ENCODE measurements around the gene AK1. TPM values are rescaled to one million over a fixed set of nuclear protein-coding genes. Genes with fewer than 3 reads are reported as not detected.

Gene AK1
- total and polyA plus RNA-seq, 2 of the 13 experiments (the other 11 are each of a cell fraction or from before 2014, with no cell fraction given), result 19.1 to 32.8 TPM

GRCh38 chr9:127828262-127829031, 49.0 kb downstream of the AK1 start (continued):
- TF ChIP-seq ZNF703 (CRISPR knock-in tag; IDR thresholded peaks at IDR 0.05; ENCODE audit: borderline replicate concordance), result no peak
- TF ChIP-seq ZNF362 (CRISPR knock-in tag; IDR thresholded peaks at IDR 0.05; ENCODE audit: borderline replicate concordance), result 0 out of 2 replicates have a peak, but pooled peaks have one; percentile 16
- TF ChIP-seq NONO (IDR thresholded peaks at IDR 0.05), result no peak
- no peak for TF ChIP-seq NONO (CRISPR knock-in tag; conservative IDR thresholded peaks at IDR 0.05)
- peak; percentile 82; the same call in 1 of the 2 replicates for TF ChIP-seq ZNF292 (CRISPR knock-in tag; IDR thresholded peaks at IDR 0.05; ENCODE audit: borderline replicate concordance, low read depth)
- TF ChIP-seq, protein P1, sequence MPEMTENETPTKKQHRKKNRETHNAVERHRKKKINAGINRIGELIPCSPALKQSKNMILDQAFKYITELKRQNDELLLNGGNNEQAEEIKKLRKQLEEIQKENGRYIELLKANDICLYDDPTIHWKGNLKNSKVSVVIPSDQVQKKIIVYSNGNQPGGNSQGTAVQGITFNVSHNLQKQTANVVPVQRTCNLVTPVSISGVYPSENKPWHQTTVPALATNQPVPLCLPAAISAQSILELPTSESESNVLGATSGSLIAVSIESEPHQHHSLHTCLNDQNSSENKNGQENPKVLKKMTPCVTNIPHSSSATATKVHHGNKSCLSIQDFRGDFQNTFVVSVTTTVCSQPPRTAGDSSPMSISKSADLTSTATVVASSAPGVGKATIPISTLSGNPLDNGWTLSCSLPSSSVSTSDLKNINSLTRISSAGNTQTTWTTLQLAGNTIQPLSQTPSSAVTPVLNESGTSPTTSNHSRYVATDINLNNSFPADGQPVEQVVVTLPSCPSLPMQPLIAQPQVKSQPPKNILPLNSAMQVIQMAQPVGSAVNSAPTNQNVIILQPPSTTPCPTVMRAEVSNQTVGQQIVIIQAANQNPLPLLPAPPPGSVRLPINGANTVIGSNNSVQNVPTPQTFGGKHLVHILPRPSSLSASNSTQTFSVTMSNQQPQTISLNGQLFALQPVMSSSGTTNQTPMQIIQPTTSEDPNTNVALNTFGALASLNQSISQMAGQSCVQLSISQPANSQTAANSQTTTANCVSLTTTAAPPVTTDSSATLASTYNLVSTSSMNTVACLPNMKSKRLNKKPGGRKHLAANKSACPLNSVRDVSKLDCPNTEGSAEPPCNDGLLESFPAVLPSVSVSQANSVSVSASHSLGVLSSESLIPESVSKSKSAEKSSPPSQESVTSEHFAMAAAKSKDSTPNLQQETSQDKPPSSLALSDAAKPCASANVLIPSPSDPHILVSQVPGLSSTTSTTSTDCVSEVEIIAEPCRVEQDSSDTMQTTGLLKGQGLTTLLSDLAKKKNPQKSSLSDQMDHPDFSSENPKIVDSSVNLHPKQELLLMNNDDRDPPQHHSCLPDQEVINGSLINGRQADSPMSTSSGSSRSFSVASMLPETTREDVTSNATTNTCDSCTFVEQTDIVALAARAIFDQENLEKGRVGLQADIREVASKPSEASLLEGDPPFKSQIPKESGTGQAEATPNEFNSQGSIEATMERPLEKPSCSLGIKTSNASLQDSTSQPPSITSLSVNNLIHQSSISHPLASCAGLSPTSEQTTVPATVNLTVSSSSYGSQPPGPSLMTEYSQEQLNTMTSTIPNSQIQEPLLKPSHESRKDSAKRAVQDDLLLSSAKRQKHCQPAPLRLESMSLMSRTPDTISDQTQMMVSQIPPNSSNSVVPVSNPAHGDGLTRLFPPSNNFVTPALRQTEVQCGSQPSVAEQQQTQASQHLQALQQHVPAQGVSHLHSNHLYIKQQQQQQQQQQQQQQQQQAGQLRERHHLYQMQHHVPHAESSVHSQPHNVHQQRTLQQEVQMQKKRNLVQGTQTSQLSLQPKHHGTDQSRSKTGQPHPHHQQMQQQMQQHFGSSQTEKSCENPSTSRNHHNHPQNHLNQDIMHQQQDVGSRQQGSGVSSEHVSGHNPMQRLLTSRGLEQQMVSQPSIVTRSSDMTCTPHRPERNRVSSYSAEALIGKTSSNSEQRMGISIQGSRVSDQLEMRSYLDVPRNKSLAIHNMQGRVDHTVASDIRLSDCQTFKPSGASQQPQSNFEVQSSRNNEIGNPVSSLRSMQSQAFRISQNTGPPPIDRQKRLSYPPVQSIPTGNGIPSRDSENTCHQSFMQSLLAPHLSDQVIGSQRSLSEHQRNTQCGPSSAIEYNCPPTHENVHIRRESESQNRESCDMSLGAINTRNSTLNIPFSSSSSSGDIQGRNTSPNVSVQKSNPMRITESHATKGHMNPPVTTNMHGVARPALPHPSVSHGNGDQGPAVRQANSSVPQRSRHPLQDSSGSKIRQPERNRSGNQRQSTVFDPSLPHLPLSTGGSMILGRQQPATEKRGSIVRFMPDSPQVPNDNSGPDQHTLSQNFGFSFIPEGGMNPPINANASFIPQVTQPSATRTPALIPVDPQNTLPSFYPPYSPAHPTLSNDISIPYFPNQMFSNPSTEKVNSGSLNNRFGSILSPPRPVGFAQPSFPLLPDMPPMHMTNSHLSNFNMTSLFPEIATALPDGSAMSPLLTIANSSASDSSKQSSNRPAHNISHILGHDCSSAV (CRISPR knock-in tag; IDR thresholded peaks at IDR 0.05; ENCODE audit: borderline replicate concordance), result no peak
- TF ChIP-seq ZNF432 (CRISPR knock-in tag; IDR thresholded peaks at IDR 0.05; ENCODE audit: borderline replicate concordance), result no peak
- no peak for TF ChIP-seq ZBTB3 (CRISPR knock-in tag; IDR thresholded peaks at IDR 0.05; ENCODE audit: borderline replicate concordance, low read depth)
- TF ChIP-seq NCOR1 (IDR thresholded peaks at IDR 0.05; ENCODE audit: borderline replicate concordance, low read length), result no peak
- no peak for TF ChIP-seq HMGA1 (CRISPR knock-in tag; conservative IDR thresholded peaks at IDR 0.05)
- no peak for TF ChIP-seq IRX3 (CRISPR knock-in tag; IDR thresholded peaks at IDR 0.05; ENCODE audit: borderline replicate concordance, low read depth)
- TF ChIP-seq ZNF225 (CRISPR knock-in tag; IDR thresholded peaks at IDR 0.05), result 0 out of 2 replicates have a peak, but pooled peaks have one; percentile 15
- no peak; the same call in 1 of the 2 replicates for TF ChIP-seq HNF1B (CRISPR knock-in tag; IDR thresholded peaks at IDR 0.05)
- no peak for TF ChIP-seq SP1 (IDR thresholded peaks at IDR 0.05)
- TF ChIP-seq SP1 (CRISPR knock-in tag; IDR thresholded peaks at IDR 0.05), result peak; percentile 46; the same call in 1 of the 2 replicates
- TF ChIP-seq, protein P2, sequence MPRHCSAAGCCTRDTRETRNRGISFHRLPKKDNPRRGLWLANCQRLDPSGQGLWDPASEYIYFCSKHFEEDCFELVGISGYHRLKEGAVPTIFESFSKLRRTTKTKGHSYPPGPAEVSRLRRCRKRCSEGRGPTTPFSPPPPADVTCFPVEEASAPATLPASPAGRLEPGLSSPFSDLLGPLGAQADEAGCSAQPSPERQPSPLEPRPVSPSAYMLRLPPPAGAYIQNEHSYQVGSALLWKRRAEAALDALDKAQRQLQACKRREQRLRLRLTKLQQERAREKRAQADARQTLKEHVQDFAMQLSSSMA (CRISPR knock-in tag; IDR thresholded peaks at IDR 0.05), result peak; percentile 67; the same call in 1 of the 2 replicates

Measured in HepG2 (cell line).